ENCODE results near the gene RIC8B. TPM values are rescaled to one million over a fixed set of nuclear protein-coding genes. Genes with fewer than 3 reads are reported as not detected.
A peak's percentile ranks its signal among the peaks of the same experiment; 100 is the strongest.

RIC8B gene
- total RNA-seq, 1 donor from 2014 or later: 22.5 TPM

- no peaks in the 10 kb centered on the region for H3K27me3 Mint-ChIP-seq (ENCODE audit: low read depth)
These were observed 63.3 kb downstream of the RIC8B start for GRCh38 chr12:106837782-106838181.

GRCh38 chr12:106839333-106839732, 64.9 kb downstream of the RIC8B start:
- peaks cover 28% of the 10 kb centered on the region for H3K4me1 Mint-ChIP-seq
- H3K36me3 Mint-ChIP-seq: peaks cover 10% of the 10 kb centered on the region
- peak overlapping the region; percentile 9 for H3K27ac Mint-ChIP-seq
- no peaks in the 10 kb centered on the region for H3K9me3 Mint-ChIP-seq
- DNase-seq (ENCODE audit: low spot score in 2 of 2, unreplicated experiment in 2 of 2): no peak
- TF ChIP-seq CTCF (IDR thresholded peaks at IDR 0.05; ENCODE audit: unreplicated experiment): no peak
- no peaks in the 10 kb centered on the region for H3K27me3 Mint-ChIP-seq (ENCODE audit: low read depth)
- H3K4me3 Mint-ChIP-seq: no peak overlapping the region

More at GRCh38 chr12:106837782-106838181, 63.3 kb downstream of the RIC8B start:
- Mint-ChIP-seq H3K27ac (no peak overlapping the region), H3K4me3 (no peak overlapping the region), H3K36me3 (peaks cover 11% of the 10 kb centered on the region), H3K9me3 (no peaks in the 10 kb centered on the region), H3K4me1 (peaks cover 28% of the 10 kb centered on the region)
- no peak for DNase-seq (ENCODE audit: low spot score in 2 of 2, unreplicated experiment in 2 of 2)
- no peak for TF ChIP-seq CTCF (IDR thresholded peaks at IDR 0.05; ENCODE audit: unreplicated experiment)

DNA sequence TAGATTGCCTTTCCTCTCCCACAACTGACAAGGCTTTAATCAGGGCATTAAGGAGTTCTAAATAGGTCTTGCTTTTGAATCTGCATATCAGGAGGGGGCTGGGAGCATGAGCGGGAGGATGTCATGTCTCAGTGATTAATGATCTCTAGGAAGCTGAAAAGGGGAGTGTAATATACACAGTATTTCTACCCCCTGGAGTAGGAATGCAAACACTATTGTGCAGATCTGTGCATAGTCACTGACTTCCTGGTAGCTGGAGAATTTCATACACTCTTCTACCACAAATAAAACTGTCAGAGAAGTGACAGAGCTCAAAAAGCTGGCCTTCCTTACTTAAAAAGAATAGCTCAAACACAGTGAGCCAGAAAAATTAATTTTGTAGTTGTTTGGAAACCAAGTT, 65.8 kb downstream of the RIC8B start:
- DNase-seq (ENCODE audit: low spot score in 2 of 2, unreplicated experiment in 2 of 2): no peak
- H3K4me1 Mint-ChIP-seq: peaks cover 28% of the 10 kb centered on the region
- no peak for TF ChIP-seq CTCF (IDR thresholded peaks at IDR 0.05; ENCODE audit: unreplicated experiment)
- no peaks in the 10 kb centered on the region for H3K27me3 Mint-ChIP-seq (ENCODE audit: low read depth)
- H3K9me3 Mint-ChIP-seq: no peaks in the 10 kb centered on the region
- no peak overlapping the region for H3K4me3 Mint-ChIP-seq
- peaks cover 6% of the 10 kb centered on the region for H3K36me3 Mint-ChIP-seq
- H3K27ac Mint-ChIP-seq: peak overlapping the region; percentile 75

DNA sequence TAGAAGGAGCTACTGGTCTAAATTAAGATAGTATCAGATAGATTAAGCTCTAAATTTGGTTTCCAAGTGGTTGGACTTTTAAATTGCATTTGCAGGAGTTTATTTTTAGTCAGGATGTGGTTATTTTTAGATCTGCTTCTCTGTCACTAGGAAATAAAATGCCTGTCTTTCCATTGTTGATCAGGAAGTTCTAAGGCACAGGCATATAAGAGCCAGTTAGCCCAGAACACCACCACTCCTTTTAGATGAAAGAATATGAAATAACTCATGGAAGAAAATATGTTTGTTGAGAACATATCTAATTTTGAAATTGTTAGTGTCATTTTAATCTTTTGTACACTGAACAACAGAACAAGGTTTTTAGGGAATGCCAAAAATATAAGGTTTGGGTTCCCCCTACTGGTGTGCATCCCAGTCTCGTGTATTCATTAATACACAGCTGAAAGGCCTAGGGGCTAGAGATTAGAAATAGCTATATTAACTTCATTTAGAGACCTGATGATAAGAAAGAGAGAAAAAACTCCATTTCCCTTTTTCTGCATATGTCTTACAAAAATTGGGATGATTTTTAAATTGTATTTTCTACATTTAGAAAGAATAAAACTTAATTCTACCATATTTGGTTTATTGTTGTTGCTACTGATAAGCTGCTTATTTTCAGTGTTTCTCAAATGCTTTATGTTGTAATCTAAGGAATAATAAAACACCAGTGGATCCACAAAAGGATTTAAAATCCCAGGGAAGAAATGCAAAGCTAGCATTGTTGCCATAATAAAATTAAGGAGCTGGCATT, 67.2 kb downstream of the RIC8B start:
- Mint-ChIP-seq H3K9me3 (no peaks in the 10 kb centered on the region), H3K36me3 (peaks cover 5% of the 10 kb centered on the region), H3K27me3 (ENCODE audit: low read depth) (no peaks in the 10 kb centered on the region), H3K27ac (no peak overlapping the region), H3K4me3 (no peak overlapping the region), H3K4me1 (peaks cover 28% of the 10 kb centered on the region)
- no peak for DNase-seq (ENCODE audit: low spot score in 2 of 2, unreplicated experiment in 2 of 2)
- TF ChIP-seq CTCF (IDR thresholded peaks at IDR 0.05; ENCODE audit: unreplicated experiment): peak; percentile 42

DNA sequence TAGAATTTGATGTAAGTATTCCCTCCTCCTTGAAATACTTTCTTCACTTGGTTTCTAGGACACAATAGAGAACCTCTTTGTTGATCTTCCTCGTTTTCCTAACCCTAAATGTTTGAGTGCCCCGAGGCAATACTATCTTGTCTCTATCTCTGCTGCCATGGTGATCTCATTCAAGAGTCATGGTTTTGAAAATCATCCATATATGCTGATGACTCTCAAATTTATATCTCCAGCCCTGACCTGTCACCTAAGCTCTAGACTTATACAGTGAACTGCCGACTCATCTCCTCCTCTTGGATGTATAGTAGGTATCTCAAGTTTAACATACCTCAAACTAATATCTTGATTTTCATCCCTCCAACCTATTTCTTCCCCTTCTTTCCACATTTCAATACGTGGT, 71.4 kb downstream of the RIC8B start:
- H3K4me1 Mint-ChIP-seq: peaks cover 8% of the 10 kb centered on the region
- H3K27ac Mint-ChIP-seq: no peak overlapping the region
- H3K27me3 Mint-ChIP-seq (ENCODE audit: low read depth): no peaks in the 10 kb centered on the region
- TF ChIP-seq CTCF (IDR thresholded peaks at IDR 0.05; ENCODE audit: unreplicated experiment): no peak
- H3K9me3 Mint-ChIP-seq: peaks cover 5% of the 10 kb centered on the region
- no peak overlapping the region for H3K4me3 Mint-ChIP-seq
- H3K36me3 Mint-ChIP-seq: peaks cover 13% of the 10 kb centered on the region
- no peak for DNase-seq (ENCODE audit: low spot score in 2 of 2, unreplicated experiment in 2 of 2)
